Neural cell (in vitro differentiated cells): ENCODE results near the gene RIPPLY1. TPM values are rescaled to one million over a fixed set of nuclear protein-coding genes. Genes with fewer than 3 reads are reported as not detected.

Experiments
- H2AFZ ChIP-seq: fragments of 200-600, 300-800 bp; sonication (generic), shearing (Covaris generic); 2 replicates; pipeline ENCODE4 v1.6.0; 2014; ENCODE audit warnings: low read depth, mild to moderate bottlenecking, antibody characterized with exemption, low read length, moderate library complexity
- H3F3A ChIP-seq: fragments of 200-600 bp; shearing (Covaris generic); 2 replicates; pipeline ENCODE4 v1.6.1; 2016; ENCODE audit warnings: mild to moderate bottlenecking, moderate library complexity, mixed read lengths, antibody characterized with exemption, low read length; ENCODE audit not compliant: insufficient read depth, poor library complexity, severe bottlenecking
- H3K27ac ChIP-seq: fragments of 200-600, 300-800 bp; sonication (generic), shearing (Covaris generic); 2 replicates; pipeline ENCODE4 v1.5.1; 2014; ENCODE audit warnings: mild to moderate bottlenecking, low read length, moderate library complexity
- H3K27me3 ChIP-seq: fragments of 300-800, 200-600 bp; sonication (generic), shearing (Covaris generic); 2 replicates; pipeline ENCODE4 v1.6.0; 2014; ENCODE audit warnings: mild to moderate bottlenecking, low read depth, low read length, moderate library complexity; ENCODE audit not compliant: insufficient read depth
- H3K36me3 ChIP-seq: fragments of 300-800, 200-600 bp; sonication (generic), shearing (Covaris generic); 2 replicates; pipeline ENCODE4 v1.5.1; 2014; ENCODE audit warnings: mild to moderate bottlenecking, antibody characterized with exemption, low read length, moderate library complexity; ENCODE audit not compliant: insufficient read depth
- H3K4me2 ChIP-seq: fragments of 300-800, 200-600 bp; sonication (generic), shearing (Covaris generic); 2 replicates; pipeline ENCODE4 v1.6.0; 2014; ENCODE audit warnings: mild to moderate bottlenecking, low read length
- H3K4me3 ChIP-seq: fragments of 300-800, 200-600 bp; sonication (generic), shearing (Covaris generic); 2 replicates; pipeline ENCODE4 v1.5.1; 2014; ENCODE audit warnings: mild to moderate bottlenecking, low read length, moderate library complexity
- H3K79me2 ChIP-seq: fragments of 200-600 bp; shearing (Covaris generic); replicated peaks from 2 replicates; pipeline ENCODE4 v1.6.0; 2014; ENCODE audit warnings: mild to moderate bottlenecking, low read length, moderate library complexity; ENCODE audit not compliant: insufficient read depth
- H3K9ac ChIP-seq: fragments of 300-800, 200-600 bp; sonication (generic), shearing (Covaris generic); 2 replicates; pipeline ENCODE4 v1.6.1; 2016; ENCODE audit warnings: mild to moderate bottlenecking, low read length, mixed read lengths
- H3K9me2 ChIP-seq: fragments of 200-600 bp; shearing (Covaris generic); 2 replicates; pipeline ENCODE4 v1.6.1; 2016; ENCODE audit warnings: mild to moderate bottlenecking, low read length, mixed read lengths; ENCODE audit not compliant: insufficient read depth
- H3K9me3 ChIP-seq: fragments of 200-600, 300-800 bp; sonication (generic), shearing (Covaris generic); 2 replicates; pipeline ENCODE4 v1.6.1; 2016; ENCODE audit warnings: mild to moderate bottlenecking, mixed run types, low read length, moderate library complexity, mixed read lengths
- H4K20me1 ChIP-seq: fragments of 200-600 bp; shearing (Covaris generic); 2 replicates; pipeline ENCODE4 v1.6.1; 2016; ENCODE audit warnings: mild to moderate bottlenecking, mixed run types; ENCODE audit not compliant: insufficient read depth
- CTCF ChIP-seq: fragments of 450-650 bp; IDR thresholded peaks from 2 replicates; pipeline ENCODE4 v1.5.1; 2014; ENCODE audit warnings: antibody characterized with exemption, mild to moderate bottlenecking, moderate library complexity; ENCODE audit not compliant: poor library complexity, severe bottlenecking
- EP300 ChIP-seq: fragments of 450-650 bp; conservative IDR thresholded peaks from 2 replicates; pipeline ENCODE4 v1.6.1; 2014; ENCODE audit warnings: antibody characterized with exemption, mild to moderate bottlenecking, moderate library complexity; ENCODE audit not compliant: poor library complexity, severe bottlenecking
- EZH2 ChIP-seq: fragments of 200-600, 300-800 bp; shearing (Covaris generic), sonication (generic); IDR thresholded peaks from 2 replicates; pipeline ENCODE4 v1.6.1; 2014; ENCODE audit warnings: antibody characterized with exemption, low read length, borderline replicate concordance, mild to moderate bottlenecking; ENCODE audit not compliant: insufficient read depth, poor library complexity, severe bottlenecking
- MXI1 ChIP-seq: fragments of 450-650 bp; conservative IDR thresholded peaks from 2 replicates; pipeline ENCODE4 v1.6.1; 2014; ENCODE audit warnings: antibody characterized with exemption, mild to moderate bottlenecking; ENCODE audit not compliant: poor library complexity, severe bottlenecking
- POLR2AphosphoS5 ChIP-seq: IDR thresholded peaks from 2 replicates; pipeline ENCODE4 v1.6.1; 2012
- RAD21 ChIP-seq: fragments of 450-650 bp; conservative IDR thresholded peaks from 2 replicates; pipeline ENCODE4 v1.6.1; 2014; ENCODE audit warnings: antibody characterized with exemption, mild to moderate bottlenecking, moderate library complexity
- REST ChIP-seq: IDR thresholded peaks from 2 replicates; pipeline ENCODE4 v1.6.1; 2012; ENCODE audit warnings: borderline replicate concordance
- SMC3 ChIP-seq: fragments of 450-650 bp; conservative IDR thresholded peaks from 2 replicates; pipeline ENCODE4 v1.6.1; 2014; ENCODE audit warnings: antibody characterized with exemption, mild to moderate bottlenecking, moderate library complexity; ENCODE audit not compliant: poor library complexity
- TAF1 ChIP-seq: IDR thresholded peaks from 2 replicates; pipeline ENCODE4 v1.6.1; 2012; ENCODE audit warnings: low read depth
- polyA plus RNA-seq: library from polyadenylated mRNA; depleted of rRNA; stranded (reverse); fragments of >200 nt; gene quantifications from 2 replicates; pipeline ENCODE4 v1.2.3, GENCODE V29; 2014

The RIPPLY1 gene
- polyA plus RNA-seq, 1 donor from 2014 or later, result 0.57 TPM

GRCh38 chrX:106948641-106949040, 45.5 kb upstream of the RIPPLY1 start:
- H3F3A ChIP-seq, result no peaks in the 10 kb centered on the region
- H3K79me2 ChIP-seq, result no peaks in the 10 kb centered on the region
- H3K36me3 ChIP-seq, result no peaks in the 10 kb centered on the region
- H3K9me3 ChIP-seq, result no peaks in the 10 kb centered on the region
- H3K4me2 ChIP-seq, result no peak overlapping the region
- H4K20me1 ChIP-seq, result no peaks in the 10 kb centered on the region
- no peaks in the 10 kb centered on the region for H3K27me3 ChIP-seq
- no peaks in the 10 kb centered on the region for H3K9me2 ChIP-seq
- no peak overlapping the region for H3K4me3 ChIP-seq
- no peak overlapping the region for H3K27ac ChIP-seq
- no peak for TF ChIP-seq EP300
- H2AFZ ChIP-seq, result no peak overlapping the region
- no peak overlapping the region for H3K9ac ChIP-seq

- H4K20me1 ChIP-seq, result no peaks in the 10 kb centered on the region
- H3K27me3 ChIP-seq, result no peaks in the 10 kb centered on the region
- H3K27ac ChIP-seq, result no peak overlapping the region
- no peaks in the 10 kb centered on the region for H3K9me3 ChIP-seq
- no peak overlapping the region for H3K9ac ChIP-seq
- no peak for TF ChIP-seq MXI1
- no peak for TF ChIP-seq CTCF
- TF ChIP-seq POLR2AphosphoS5, result no peak
- TF ChIP-seq SMC3, result no peak
- no peak for TF ChIP-seq RAD21
- TF ChIP-seq TAF1, result no peak
- no peak for TF ChIP-seq REST
- no peak for TF ChIP-seq EP300
- TF ChIP-seq EZH2, result no peak
- H3K79me2 ChIP-seq, result no peaks in the 10 kb centered on the region
- H3K4me3 ChIP-seq, result no peak overlapping the region
- no peaks in the 10 kb centered on the region for H3K9me2 ChIP-seq
- no peak overlapping the region for H3K4me2 ChIP-seq
- no peaks in the 10 kb centered on the region for H3F3A ChIP-seq
- no peak overlapping the region for H2AFZ ChIP-seq
- H3K36me3 ChIP-seq, result no peaks in the 10 kb centered on the region
These were observed 43.3 kb upstream of the RIPPLY1 start for GRCh38 chrX:106946464-106946863.

- H3K9ac ChIP-seq, result no peak overlapping the region
- H3F3A ChIP-seq, result no peaks in the 10 kb centered on the region
- no peak overlapping the region for H3K4me3 ChIP-seq
These were observed 36.9 kb upstream of the RIPPLY1 start for GRCh38 chrX:106940068-106940467.

More at GRCh38 chrX:106940068-106940467, 36.9 kb upstream of the RIPPLY1 start:
- Histone ChIP-seq H3K79me2 (no peaks in the 10 kb centered on the region), H3K36me3 (no peaks in the 10 kb centered on the region), H3K27ac (no peak overlapping the region), H3K9me3 (no peaks in the 10 kb centered on the region), H2AFZ (no peak overlapping the region), H3K4me2 (no peak overlapping the region), H4K20me1 (no peaks in the 10 kb centered on the region), H3K27me3 (no peaks in the 10 kb centered on the region), H3K9me2 (no peaks in the 10 kb centered on the region)
- no peak for TF ChIP-seq SMC3
- TF ChIP-seq TAF1, result no peak
- TF ChIP-seq EZH2, result no peak
- TF ChIP-seq REST, result no peak
- TF ChIP-seq RAD21, result no peak
- no peak for TF ChIP-seq POLR2AphosphoS5
- no peak for TF ChIP-seq EP300
- no peak for TF ChIP-seq MXI1
- no peak for TF ChIP-seq CTCF
